Stimulated activated CD4-positive, alpha-beta T cell treated with anti-CD3 and anti-CD28 coated beads, Interleukin-12 subunit alpha, Interleukin-12 subunit beta, amount 100 ng/mL, for 4 hours (primary cell): Measurements from ENCODE around the gene SMIM12.
"Not testable (repeated sequence)": the region's sequence is repeated elsewhere in the genome, so short reads cannot be mapped to it uniquely, and the experiment has no call there.

Experiments used
- DNase-seq: peaks from one replicate; pipeline ENCODE4 v3.0.0-alpha.2; 2020

SMIM12 gene

GRCh38 chr1:34842073-34842472 lies 17.5 kb downstream of the SMIM12 start:
- DNase-seq = no peak

DNA sequence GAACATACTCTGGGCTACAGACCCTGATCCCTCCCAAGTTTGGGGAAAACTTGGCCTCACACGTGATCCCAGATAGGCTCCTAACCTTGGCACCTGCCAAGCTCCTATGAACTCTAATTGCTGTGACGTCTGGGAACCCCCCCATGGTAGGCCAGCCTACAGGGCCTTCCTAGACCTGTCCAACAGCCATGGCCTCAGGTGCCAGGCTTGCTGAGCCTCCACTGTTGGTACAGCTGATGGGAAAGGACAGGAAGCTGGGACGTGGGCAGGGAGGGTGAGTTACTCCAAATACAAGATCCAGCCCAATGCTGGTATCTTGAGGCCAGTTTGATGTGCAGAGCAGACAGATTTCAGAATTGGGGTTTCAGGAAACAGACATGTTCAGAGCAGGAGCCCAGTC lies 19.1 kb downstream of the SMIM12 start:
- DNase-seq = no peak

DNA sequence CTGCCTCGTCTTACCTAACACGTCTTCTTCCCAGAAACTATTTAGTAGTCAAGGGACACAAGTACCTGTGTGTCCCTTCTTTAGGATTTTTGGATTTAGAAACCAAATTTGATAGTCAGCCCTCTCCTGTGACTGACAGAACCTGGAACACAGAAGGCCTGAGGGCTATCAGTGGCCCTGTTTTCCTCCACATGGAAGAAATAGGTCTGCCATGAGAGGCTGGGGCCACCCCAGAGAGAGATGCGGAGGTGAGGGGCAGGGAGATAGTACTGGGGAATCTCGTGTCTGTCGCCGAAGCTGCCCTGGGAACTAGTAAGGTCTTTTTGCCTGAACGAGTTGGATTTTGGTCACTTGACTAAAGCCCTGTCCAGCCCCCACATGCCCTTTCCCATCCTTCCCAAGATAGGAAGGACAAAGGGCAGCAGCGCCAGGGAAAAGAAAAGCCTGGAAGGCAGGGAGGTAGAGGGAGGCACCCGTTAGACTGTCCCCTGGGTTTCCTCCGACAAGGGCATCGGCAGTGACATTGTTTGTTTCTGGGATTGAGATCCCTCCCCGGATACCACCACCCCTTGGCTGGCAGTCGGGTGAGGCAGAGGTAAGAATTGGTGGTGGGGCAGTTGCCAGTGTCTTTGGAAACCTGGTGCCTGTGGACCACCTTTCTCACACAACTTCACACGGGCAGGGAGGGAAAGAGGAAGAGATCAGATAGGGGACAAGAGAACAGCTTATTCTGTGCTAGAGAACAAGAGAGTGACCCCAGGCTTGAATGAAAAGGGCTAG lies 19.8 kb downstream of the SMIM12 start:
- no peak for DNase-seq

DNA sequence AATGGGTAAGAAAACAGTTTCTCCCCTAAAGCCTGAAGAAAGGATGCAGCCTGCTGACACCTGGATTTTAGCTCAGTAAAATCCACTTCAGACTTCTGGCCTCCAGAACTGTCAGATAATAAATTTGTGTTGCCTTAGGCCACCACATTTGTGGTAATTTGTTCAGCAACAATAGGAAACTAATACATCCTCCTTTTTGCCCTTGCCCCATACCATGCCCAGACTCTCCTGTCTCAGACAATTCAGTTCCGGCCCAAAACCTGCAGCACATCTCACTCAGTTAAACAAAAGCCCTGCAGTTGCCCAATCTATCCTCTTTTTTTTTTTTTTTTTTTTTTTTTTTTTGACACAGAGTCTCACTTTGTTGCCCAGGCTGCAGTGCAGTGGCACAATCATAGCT lies 25.8 kb downstream of the SMIM12 start:
- DNase-seq = no peak

DNA sequence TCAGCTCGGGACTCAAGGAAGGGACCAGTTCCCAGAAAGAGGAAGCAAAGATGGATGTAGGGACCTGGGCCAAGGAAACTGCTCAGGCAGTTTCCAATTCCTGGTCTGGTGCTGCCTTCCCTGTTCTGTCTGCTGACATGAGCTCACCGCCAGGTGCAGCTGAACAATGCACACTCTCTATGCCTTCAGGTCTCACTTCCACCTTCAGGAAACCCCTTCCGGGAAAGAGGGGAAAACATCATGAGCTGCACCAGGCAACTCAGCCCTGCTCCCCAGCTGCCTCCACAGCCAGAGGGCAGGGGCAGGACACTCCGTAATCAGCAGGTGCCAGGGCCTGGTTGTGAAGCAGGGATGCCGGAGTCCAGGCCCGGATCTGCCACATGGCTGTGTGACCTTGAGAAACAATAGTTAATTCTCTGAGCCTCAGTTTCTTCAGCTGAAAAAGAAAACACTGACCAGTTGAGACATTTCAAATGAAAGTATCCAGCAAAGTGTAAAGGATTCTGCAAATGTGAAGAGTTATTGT lies 27.8 kb downstream of the SMIM12 start:
- no peak for DNase-seq

- DNase-seq = no peak
These were observed 30.3 kb downstream of the SMIM12 start for GRCh38 chr1:34829250-34829649.

DNA sequence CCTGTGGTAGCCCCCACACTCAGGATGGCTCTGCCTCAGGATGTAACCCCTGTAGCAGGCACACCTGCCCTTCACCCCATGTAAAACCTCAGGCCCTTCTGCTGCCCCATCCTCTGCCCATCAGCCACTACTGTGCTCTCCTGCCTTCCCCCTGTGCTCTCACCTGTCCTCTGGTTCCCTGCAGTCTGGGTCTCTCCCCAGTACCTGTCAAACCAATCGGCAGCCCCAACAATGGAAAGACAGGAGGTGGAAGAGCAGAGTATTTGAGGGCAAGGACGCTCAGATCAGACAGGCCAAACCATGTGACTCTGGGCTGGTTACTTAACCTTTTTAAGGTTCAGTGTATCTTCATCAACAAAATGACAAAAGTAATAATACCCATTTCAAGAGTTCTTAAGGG lies 30.9 kb downstream of the SMIM12 start:
- no peak for DNase-seq

DNA sequence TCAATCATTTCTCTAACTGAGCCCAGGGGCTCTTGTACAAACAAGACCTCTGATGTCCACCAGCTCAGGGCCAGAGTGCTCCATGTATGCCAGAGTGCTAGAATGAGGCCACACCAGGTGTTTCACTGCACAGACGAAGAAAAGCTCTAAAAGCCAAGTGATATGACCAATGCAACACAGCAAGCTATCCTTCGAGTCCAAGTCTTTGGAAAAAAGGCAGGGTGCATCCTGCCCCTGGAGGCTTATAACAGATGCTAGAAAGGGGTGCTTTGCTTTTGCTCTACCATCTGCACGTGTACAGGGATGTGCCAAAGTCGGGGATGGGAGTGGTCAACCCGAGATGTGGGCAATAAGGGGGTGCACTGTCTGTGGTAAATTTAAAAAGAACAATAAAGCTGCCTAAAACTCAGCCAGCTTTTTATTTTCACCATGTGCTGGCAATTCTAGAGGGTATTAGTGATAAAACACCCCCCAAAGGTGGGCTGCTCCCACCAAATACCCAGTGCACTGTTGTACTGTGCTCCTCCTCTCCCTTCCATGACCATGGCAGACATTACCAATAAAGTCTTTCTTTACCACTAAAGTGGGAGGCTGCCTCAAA lies 32.1 kb downstream of the SMIM12 start:
- no peak for DNase-seq

- DNase-seq = no peak
These were observed 34.0 kb downstream of the SMIM12 start for GRCh38 chr1:34825455-34826091.

DNA sequence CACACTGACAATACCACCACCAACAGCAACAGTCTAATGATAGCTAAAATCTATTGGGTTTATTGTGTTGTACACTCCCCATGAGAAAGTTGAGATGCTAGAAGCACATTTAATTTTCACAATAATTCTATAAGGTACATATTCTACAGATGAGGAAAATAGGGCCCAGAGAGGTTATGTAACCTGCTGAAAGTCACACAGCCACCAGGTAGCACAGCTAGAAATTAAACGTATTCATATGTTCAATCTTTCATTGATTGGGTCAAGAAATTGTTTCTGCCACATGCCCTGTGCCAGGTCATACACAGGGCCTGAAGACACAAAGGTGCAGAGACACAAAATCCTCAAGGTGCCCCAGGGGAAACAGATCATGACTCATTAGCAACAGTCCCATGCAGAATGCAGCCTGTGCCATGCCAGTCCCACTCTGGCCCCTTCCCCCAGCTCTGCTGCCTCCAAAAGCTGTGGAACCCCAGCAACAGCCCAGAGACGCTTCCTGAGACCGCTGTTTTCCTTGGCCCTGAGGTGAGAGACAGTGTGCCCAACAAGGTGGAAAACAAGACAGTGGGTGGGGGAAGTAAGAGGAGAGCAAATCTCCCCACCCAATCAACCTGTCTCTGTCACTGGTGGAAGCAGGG lies 34.6 kb downstream of the SMIM12 start:
- DNase-seq = no peak

GRCh38 chr1:34822202-34822601 lies 37.3 kb downstream of the SMIM12 start:
- no peak for DNase-seq

DNA sequence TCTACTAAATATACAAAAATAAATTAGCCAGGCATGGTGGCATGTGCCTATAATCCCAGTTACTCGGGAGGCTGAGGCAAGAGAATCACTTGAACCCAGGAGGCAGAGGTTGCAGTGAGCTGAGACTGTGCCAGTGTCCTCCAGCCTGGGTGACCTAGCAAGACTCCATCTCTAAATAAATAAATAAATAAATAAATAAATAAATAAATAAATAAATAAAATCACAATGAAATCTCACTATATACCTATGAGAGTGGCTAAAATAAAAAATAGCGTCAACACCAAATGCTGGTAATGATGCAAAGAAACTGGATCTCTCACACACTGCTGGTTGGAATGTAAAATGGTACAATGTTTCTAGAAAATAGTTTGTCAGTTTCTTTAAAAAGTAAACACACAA lies 40.7 kb downstream of the SMIM12 start:
- DNase-seq = not testable (repeated sequence)

GRCh38 chr1:34816778-34817177 lies 42.8 kb downstream of the SMIM12 start:
- DNase-seq = no peak

- DNase-seq = no peak
These were observed 43.2 kb downstream of the SMIM12 start for GRCh38 chr1:34816332-34816731.

DNA sequence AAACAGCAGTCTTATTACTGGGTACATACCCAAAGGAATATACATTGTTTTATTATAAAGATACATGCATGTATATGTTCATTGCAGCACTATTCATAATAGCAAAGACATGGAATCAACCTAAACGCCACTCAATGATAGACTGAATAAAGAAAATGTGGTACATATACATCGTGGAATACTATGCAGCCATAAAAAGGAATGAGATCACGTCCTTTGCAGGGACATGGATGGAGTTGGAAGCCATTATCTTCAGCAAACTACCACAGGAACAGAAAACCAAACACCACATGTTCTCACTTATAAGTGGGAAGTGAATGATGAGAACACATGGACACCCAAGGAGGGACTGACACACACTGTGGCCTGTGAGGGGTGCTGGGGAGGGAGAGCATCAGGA lies 48.8 kb downstream of the SMIM12 start:
- DNase-seq = not testable (repeated sequence)

GRCh38 chr1:34808051-34808810 lies 51.3 kb downstream of the SMIM12 start:
- DNase-seq = no peak

- DNase-seq = no peak
These were observed 53.2 kb downstream of the SMIM12 start for GRCh38 chr1:34806396-34806795.

DNA sequence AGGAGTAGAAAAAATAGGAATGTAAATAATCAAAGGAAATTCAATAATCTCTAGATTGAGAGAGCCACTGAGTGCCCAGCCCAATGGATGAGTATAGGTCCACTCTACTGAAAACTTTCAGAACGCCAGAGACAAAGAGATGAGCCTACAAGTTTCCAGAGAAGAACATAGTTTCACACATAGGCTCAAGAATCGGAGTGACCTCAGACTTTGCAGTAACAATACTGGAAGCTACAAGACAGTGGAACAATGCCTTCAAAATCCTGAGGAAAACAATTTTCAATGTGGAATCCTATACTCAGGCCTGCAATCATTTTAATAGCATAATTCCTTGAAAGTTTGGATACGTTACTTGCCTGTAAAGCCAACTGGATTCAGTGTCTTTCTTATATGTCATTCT lies 55.8 kb downstream of the SMIM12 start:
- no peak for DNase-seq
